Stimulated activated naive B cell treated with anti-CD40 and anti-IgM and Interleukin-4, amounts not matched to agents 10 μg/mL and 1 μg/mL and 100 μg/mL, for 72 hours (primary cell): ENCODE measurements around the gene CDC42SE1.

Experiments
- ATAC-seq, 2 donors: fragments of 150-1000 bp; cut with Tn5 transposase; replicated peaks; 2 replicates each; pipeline ENCODE4 v1.10.0; 2021; ENCODE audit warnings: moderate library complexity in 1 of 2
- DNase-seq: peaks from one replicate; pipeline ENCODE4 v3.0.0; 2021
- H3K27ac Mint-ChIP-seq: one replicate; pipeline ENCODE4 v1.8.0; 2022; ENCODE audit warnings: mild to moderate bottlenecking, mixed read lengths
- H3K27me3 Mint-ChIP-seq, 2 donors: one replicate each; pipeline ENCODE4 v1.8.0; 2022; ENCODE audit warnings: mixed read lengths in 2 of 2
- H3K36me3 Mint-ChIP-seq, 2 donors: one replicate each; pipeline ENCODE4 v1.8.0; 2022; ENCODE audit warnings: mixed read lengths in 2 of 2, mild to moderate bottlenecking in 1 of 2
- H3K4me1 Mint-ChIP-seq, 2 donors: one replicate each; pipeline ENCODE4 v1.8.0; 2022; ENCODE audit warnings: mixed read lengths in 2 of 2, mild to moderate bottlenecking in 1 of 2
- H3K4me3 Mint-ChIP-seq, 2 donors: one replicate each; pipeline ENCODE4 v1.8.0; 2022; ENCODE audit warnings: mild to moderate bottlenecking in 2 of 2, mixed read lengths in 2 of 2, moderate library complexity in 1 of 2
- H3K9me3 Mint-ChIP-seq, 2 donors: one replicate each; pipeline ENCODE4 v1.8.0; 2022; ENCODE audit warnings: mixed read lengths in 2 of 2, mild to moderate bottlenecking in 1 of 2

Gene CDC42SE1

GRCh38 chr1:151061704-151062103 lies 2.3 kb upstream of the CDC42SE1 start:
- Mint-ChIP-seq H3K27ac (no peak overlapping the region), H3K9me3 (no peaks in the 10 kb centered on the region), H3K4me1 (peaks cover 24 to 39% of the 10 kb centered on the region in 2 donors), H3K36me3 (peaks cover 26 to 28% of the 10 kb centered on the region in 2 donors), H3K4me3 (no peak overlapping the region), H3K27me3 (no peaks in the 10 kb centered on the region)
- ATAC-seq (no peak), DNase-seq (no peak)

- no peak for DNase-seq
- H3K9me3 Mint-ChIP-seq = no peaks in the 10 kb centered on the region
- H3K4me3 Mint-ChIP-seq = peak overlapping the region; percentile 94 to 95
- peaks cover 31 to 47% of the 10 kb centered on the region in 2 donors for H3K4me1 Mint-ChIP-seq
- H3K27me3 Mint-ChIP-seq = no peaks in the 10 kb centered on the region
- H3K36me3 Mint-ChIP-seq = peaks cover 31 to 32% of the 10 kb centered on the region in 2 donors
- ATAC-seq = no peak
- H3K27ac Mint-ChIP-seq = peak overlapping the region; percentile 38
These were observed 1.4 kb upstream of the CDC42SE1 start for GRCh38 chr1:151060657-151061421.

- Mint-ChIP-seq H3K4me1 (peaks cover 38 to 54% of the 10 kb centered on the region in 2 donors), H3K27ac (peak within 1 kb of the TSS; percentile 99), H3K27me3 (no peaks in the 10 kb centered on the region), H3K4me3 (peak within 1 kb of the TSS; percentile 94 to 95), H3K9me3 (no peaks in the 10 kb centered on the region), H3K36me3 (peaks cover 37% of the 10 kb centered on the region in 2 donors)
- no peak for ATAC-seq
- no peak for DNase-seq
These were observed 710 bp upstream of the CDC42SE1 start, which contains the start of gene MLLT11 for GRCh38 chr1:151060007-151060656. MLLT11 (plus strand) TSS chr1:151060397; CDS start chr1:151067225, 6,828 bp downstream.

GRCh38 chr1:151058692-151059091 lies 730 bp downstream of the CDC42SE1 start:
- no peaks in the 10 kb centered on the region for H3K9me3 Mint-ChIP-seq
- peak overlapping the region; percentile 99 for H3K27ac Mint-ChIP-seq
- H3K27me3 Mint-ChIP-seq = no peaks in the 10 kb centered on the region
- H3K36me3 Mint-ChIP-seq = peaks cover 46 to 47% of the 10 kb centered on the region in 2 donors
- H3K4me3 Mint-ChIP-seq = peak overlapping the region; percentile 94 to 95
- no peak for DNase-seq
- peaks cover 44 to 63% of the 10 kb centered on the region in 2 donors for H3K4me1 Mint-ChIP-seq
- no peak for ATAC-seq

- ATAC-seq (no peak), DNase-seq (no peak)
- H3K27ac Mint-ChIP-seq = peak overlapping the region; percentile 99
- H3K9me3 Mint-ChIP-seq = no peaks in the 10 kb centered on the region
- peaks cover 50 to 70% of the 10 kb centered on the region in 2 donors for H3K4me1 Mint-ChIP-seq
- no peaks in the 10 kb centered on the region for H3K27me3 Mint-ChIP-seq
- peaks cover 54 to 63% of the 10 kb centered on the region in 2 donors for H3K36me3 Mint-ChIP-seq
- peak overlapping the region; percentile 94 to 95 for H3K4me3 Mint-ChIP-seq
These were observed 3.3 kb downstream of the CDC42SE1 start for GRCh38 chr1:151056149-151056548.

GRCh38 chr1:151055581-151055980 lies 3.8 kb downstream of the CDC42SE1 start:
- ATAC-seq (no peak), DNase-seq (no peak)
- H3K27ac Mint-ChIP-seq = peak overlapping the region; percentile 74
- H3K27me3 Mint-ChIP-seq = no peaks in the 10 kb centered on the region
- peaks cover 54 to 63% of the 10 kb centered on the region in 2 donors for H3K36me3 Mint-ChIP-seq
- H3K4me3 Mint-ChIP-seq = peak overlapping the region; percentile 94 to 95
- no peaks in the 10 kb centered on the region for H3K9me3 Mint-ChIP-seq
- peaks cover 46 to 64% of the 10 kb centered on the region in 2 donors for H3K4me1 Mint-ChIP-seq

GRCh38 chr1:151054971-151055547 lies 4.4 kb downstream of the CDC42SE1 start:
- H3K27ac Mint-ChIP-seq = peak overlapping the region; percentile 86
- no peak for DNase-seq
- no peak for ATAC-seq
- peak overlapping the region; percentile 6 to 18 for H3K4me3 Mint-ChIP-seq
- no peaks in the 10 kb centered on the region for H3K27me3 Mint-ChIP-seq
- H3K9me3 Mint-ChIP-seq = no peaks in the 10 kb centered on the region
- peaks cover 44 to 63% of the 10 kb centered on the region in 2 donors for H3K4me1 Mint-ChIP-seq
- H3K36me3 Mint-ChIP-seq = peaks cover 54 to 63% of the 10 kb centered on the region in 2 donors

- Mint-ChIP-seq H3K36me3 (peaks cover 29 to 37% of the 10 kb centered on the region in 2 donors), H3K27ac (peak overlapping the region; percentile 37), H3K9me3 (no peaks in the 10 kb centered on the region), H3K4me1 (peaks cover 42 to 66% of the 10 kb centered on the region in 2 donors), H3K4me3 (no peak overlapping the region), H3K27me3 (no peaks in the 10 kb centered on the region)
- DNase-seq (no peak), ATAC-seq (no peak)
These were observed 7.9 kb downstream of the CDC42SE1 start for GRCh38 chr1:151051356-151052009.

- no peaks in the 10 kb centered on the region for H3K27me3 Mint-ChIP-seq
- peaks cover 19 to 26% of the 10 kb centered on the region in 2 donors for H3K36me3 Mint-ChIP-seq
- ATAC-seq (no peak), DNase-seq (no peak)
- no peaks in the 10 kb centered on the region for H3K9me3 Mint-ChIP-seq
- H3K4me1 Mint-ChIP-seq = peaks cover 29 to 58% of the 10 kb centered on the region in 2 donors
- no peak overlapping the region for H3K4me3 Mint-ChIP-seq
- peak overlapping the region; percentile 56 for H3K27ac Mint-ChIP-seq
These were observed 9.3 kb downstream of the CDC42SE1 start for GRCh38 chr1:151050051-151050688.

GRCh38 chr1:151049458-151049857 lies 10.0 kb downstream of the CDC42SE1 start:
- ATAC-seq (no peak), DNase-seq (no peak)
- Mint-ChIP-seq H3K9me3 (no peaks in the 10 kb centered on the region), H3K4me3 (no peak overlapping the region), H3K36me3 (peaks cover 14 to 20% of the 10 kb centered on the region in 2 donors), H3K27me3 (no peaks in the 10 kb centered on the region), H3K27ac (no peak overlapping the region), H3K4me1 (peaks cover 24 to 52% of the 10 kb centered on the region in 2 donors)

GRCh38 chr1:151048645-151049032 lies 10.8 kb downstream of the CDC42SE1 start:
- no peaks in the 10 kb centered on the region for H3K27me3 Mint-ChIP-seq
- peak overlapping the region; percentile 97 for H3K27ac Mint-ChIP-seq
- no peaks in the 10 kb centered on the region for H3K9me3 Mint-ChIP-seq
- no peak for ATAC-seq
- DNase-seq = no peak
- peaks cover 11 to 18% of the 10 kb centered on the region in 2 donors for H3K36me3 Mint-ChIP-seq
- H3K4me3 Mint-ChIP-seq = peak overlapping the region; percentile 88 to 95
- H3K4me1 Mint-ChIP-seq = peaks cover 23 to 49% of the 10 kb centered on the region in 2 donors

- peak overlapping the region; percentile 88 to 95 for H3K4me3 Mint-ChIP-seq
- H3K4me1 Mint-ChIP-seq = peaks cover 23 to 48% of the 10 kb centered on the region in 2 donors
- H3K36me3 Mint-ChIP-seq = peaks cover 10 to 20% of the 10 kb centered on the region in 2 donors
- peak; percentile 57 for DNase-seq
- H3K27me3 Mint-ChIP-seq = no peaks in the 10 kb centered on the region
- ATAC-seq = peak; percentile 79 to 85
- H3K9me3 Mint-ChIP-seq = no peaks in the 10 kb centered on the region
- peak overlapping the region; percentile 97 for H3K27ac Mint-ChIP-seq
These were observed 11.3 kb downstream of the CDC42SE1 start for GRCh38 chr1:151047925-151048644.

GRCh38 chr1:151047591-151047924 lies 11.9 kb downstream of the CDC42SE1 start, which contains the start of gene C1orf56:
C1orf56 (plus strand) TSS chr1:151047751; CDS start chr1:151047848, 97 bp downstream.
- Mint-ChIP-seq H3K27ac (peak within 1 kb of the TSS; percentile 97), H3K27me3 (no peaks in the 10 kb centered on the region), H3K36me3 (peaks cover 12 to 19% of the 10 kb centered on the region in 2 donors), H3K4me1 (peaks cover 23 to 48% of the 10 kb centered on the region in 2 donors), H3K4me3 (peak within 1 kb of the TSS; percentile 88 to 95), H3K9me3 (no peaks in the 10 kb centered on the region)
- ATAC-seq = peak; percentile 70 to 76
- DNase-seq = peak; percentile 47
